ENCODE results near the gene TMEM87B.
"Not testable (repeated sequence)": the region's sequence is repeated elsewhere in the genome, so short reads cannot be mapped to it uniquely, and the experiment has no call there.

TMEM87B gene

GRCh38 chr2:112108178-112108832 lies 53.2 kb downstream of the TMEM87B start:
- Histone ChIP-seq H3K9ac (ENCODE audit: low read length) (no peak overlapping the region), H3K36me3 (ENCODE audit: control insufficient read depth, insufficient read depth, low read length) (peaks cover 3% of the 10 kb centered on the region), H3K9me3 (ENCODE audit: control insufficient read depth, low read length) (no peaks in the 10 kb centered on the region)

GRCh38 chr2:112109278-112109677 lies 54.2 kb downstream of the TMEM87B start:
- no peaks in the 10 kb centered on the region for H3K27me3 ChIP-seq (ENCODE audit: control insufficient read depth, insufficient read depth, low read length)
- no peaks in the 10 kb centered on the region for H3K36me3 ChIP-seq (ENCODE audit: control insufficient read depth, insufficient read depth, low read length)
- no peaks in the 10 kb centered on the region for H3K4me1 ChIP-seq (ENCODE audit: control insufficient read depth, insufficient read depth, low read length)
- no peaks in the 10 kb centered on the region for H3K9me3 ChIP-seq (ENCODE audit: control insufficient read depth, low read length)
- no peak overlapping the region for H3K4me3 ChIP-seq (ENCODE audit: low read length)
- no peak overlapping the region for H3K9ac ChIP-seq (ENCODE audit: low read length)

More at GRCh38 chr2:112108178-112108832, 53.2 kb downstream of the TMEM87B start:
- no peak overlapping the region for H3K4me3 ChIP-seq (ENCODE audit: low read length)
- H3K4me1 ChIP-seq (ENCODE audit: control insufficient read depth, insufficient read depth, low read length) = no peaks in the 10 kb centered on the region
- no peaks in the 10 kb centered on the region for H3K27me3 ChIP-seq (ENCODE audit: control insufficient read depth, insufficient read depth, low read length)

GRCh38 chr2:112110966-112111365 lies 55.9 kb downstream of the TMEM87B start:
- Histone ChIP-seq H3K36me3 (ENCODE audit: control insufficient read depth, insufficient read depth, low read length) (no peaks in the 10 kb centered on the region), H3K27me3 (ENCODE audit: control insufficient read depth, insufficient read depth, low read length) (no peaks in the 10 kb centered on the region), H3K9me3 (ENCODE audit: control insufficient read depth, low read length) (no peaks in the 10 kb centered on the region), H3K9ac (ENCODE audit: low read length) (no peak overlapping the region), H3K4me3 (ENCODE audit: low read length) (no peak overlapping the region), H3K4me1 (ENCODE audit: control insufficient read depth, insufficient read depth, low read length) (no peaks in the 10 kb centered on the region)

GRCh38 chr2:112113354-112113753 lies 58.3 kb downstream of the TMEM87B start:
- H3K9ac ChIP-seq (ENCODE audit: low read length); H3K4me3 ChIP-seq (ENCODE audit: low read length); H3K4me1 ChIP-seq (ENCODE audit: control insufficient read depth, insufficient read depth, low read length); H3K9me3 ChIP-seq (ENCODE audit: control insufficient read depth, low read length); H3K36me3 ChIP-seq (ENCODE audit: control insufficient read depth, insufficient read depth, low read length); H3K27me3 ChIP-seq (ENCODE audit: control insufficient read depth, insufficient read depth, low read length): not testable (repeated sequence)

GRCh38 chr2:112118148-112118547 lies 63.1 kb downstream of the TMEM87B start:
- no peak overlapping the region for H3K9ac ChIP-seq (ENCODE audit: low read length)
- no peaks in the 10 kb centered on the region for H3K27me3 ChIP-seq (ENCODE audit: control insufficient read depth, insufficient read depth, low read length)
- H3K36me3 ChIP-seq (ENCODE audit: control insufficient read depth, insufficient read depth, low read length) = no peaks in the 10 kb centered on the region
- no peaks in the 10 kb centered on the region for H3K4me1 ChIP-seq (ENCODE audit: control insufficient read depth, insufficient read depth, low read length)
- H3K4me3 ChIP-seq (ENCODE audit: low read length) = no peak overlapping the region
- H3K9me3 ChIP-seq (ENCODE audit: control insufficient read depth, low read length) = no peaks in the 10 kb centered on the region

- Histone ChIP-seq H3K27me3 (ENCODE audit: control insufficient read depth, insufficient read depth, low read length) (no peaks in the 10 kb centered on the region), H3K9ac (ENCODE audit: low read length) (no peak overlapping the region), H3K9me3 (ENCODE audit: control insufficient read depth, low read length) (no peaks in the 10 kb centered on the region), H3K4me1 (ENCODE audit: control insufficient read depth, insufficient read depth, low read length) (no peaks in the 10 kb centered on the region), H3K36me3 (ENCODE audit: control insufficient read depth, insufficient read depth, low read length) (no peaks in the 10 kb centered on the region), H3K4me3 (ENCODE audit: low read length) (no peak overlapping the region)
These were observed 66.7 kb downstream of the TMEM87B start for GRCh38 chr2:112121682-112122254.

GRCh38 chr2:112129060-112129459 lies 74.0 kb downstream of the TMEM87B start:
- no peaks in the 10 kb centered on the region for H3K4me1 ChIP-seq (ENCODE audit: control insufficient read depth, insufficient read depth, low read length)
- no peaks in the 10 kb centered on the region for H3K36me3 ChIP-seq (ENCODE audit: control insufficient read depth, insufficient read depth, low read length)
- no peak overlapping the region for H3K9ac ChIP-seq (ENCODE audit: low read length)
- H3K9me3 ChIP-seq (ENCODE audit: control insufficient read depth, low read length) = no peaks in the 10 kb centered on the region
- H3K4me3 ChIP-seq (ENCODE audit: low read length) = no peak overlapping the region
- H3K27me3 ChIP-seq (ENCODE audit: control insufficient read depth, insufficient read depth, low read length) = no peaks in the 10 kb centered on the region

GRCh38 chr2:112133344-112133743 lies 78.3 kb downstream of the TMEM87B start:
- peaks cover 7% of the 10 kb centered on the region for H3K4me1 ChIP-seq (ENCODE audit: control insufficient read depth, insufficient read depth, low read length)
- H3K9ac ChIP-seq (ENCODE audit: low read length) = no peak overlapping the region
- peaks cover 16% of the 10 kb centered on the region for H3K27me3 ChIP-seq (ENCODE audit: control insufficient read depth, insufficient read depth, low read length)
- no peaks in the 10 kb centered on the region for H3K36me3 ChIP-seq (ENCODE audit: control insufficient read depth, insufficient read depth, low read length)
- H3K9me3 ChIP-seq (ENCODE audit: control insufficient read depth, low read length) = no peaks in the 10 kb centered on the region
- H3K4me3 ChIP-seq (ENCODE audit: low read length) = no peak overlapping the region

- Histone ChIP-seq H3K36me3 (ENCODE audit: control insufficient read depth, insufficient read depth, low read length) (no peaks in the 10 kb centered on the region), H3K9ac (ENCODE audit: low read length) (no peak overlapping the region), H3K4me1 (ENCODE audit: control insufficient read depth, insufficient read depth, low read length) (peaks cover 7% of the 10 kb centered on the region), H3K4me3 (ENCODE audit: low read length) (no peak overlapping the region), H3K27me3 (ENCODE audit: control insufficient read depth, insufficient read depth, low read length) (peaks cover 16% of the 10 kb centered on the region), H3K9me3 (ENCODE audit: control insufficient read depth, low read length) (no peaks in the 10 kb centered on the region)
These were observed 79.1 kb downstream of the TMEM87B start for GRCh38 chr2:112134120-112134519.

GRCh38 chr2:112136096-112136495 lies 81.0 kb downstream of the TMEM87B start:
- Histone ChIP-seq H3K36me3 (ENCODE audit: control insufficient read depth, insufficient read depth, low read length) (no peaks in the 10 kb centered on the region), H3K4me1 (ENCODE audit: control insufficient read depth, insufficient read depth, low read length) (peaks cover 7% of the 10 kb centered on the region), H3K9ac (ENCODE audit: low read length) (no peak overlapping the region), H3K9me3 (ENCODE audit: control insufficient read depth, low read length) (no peaks in the 10 kb centered on the region), H3K4me3 (ENCODE audit: low read length) (no peak overlapping the region), H3K27me3 (ENCODE audit: control insufficient read depth, insufficient read depth, low read length) (peaks cover 27% of the 10 kb centered on the region)

- peak overlapping the region; percentile 47 for H3K9ac ChIP-seq (ENCODE audit: low read length)
- H3K9me3 ChIP-seq (ENCODE audit: control insufficient read depth, low read length) = no peaks in the 10 kb centered on the region
- H3K27me3 ChIP-seq (ENCODE audit: control insufficient read depth, insufficient read depth, low read length) = peaks cover 28% of the 10 kb centered on the region
- peak overlapping the region; percentile 37 for H3K4me3 ChIP-seq (ENCODE audit: low read length)
- H3K36me3 ChIP-seq (ENCODE audit: control insufficient read depth, insufficient read depth, low read length) = no peaks in the 10 kb centered on the region
- H3K4me1 ChIP-seq (ENCODE audit: control insufficient read depth, insufficient read depth, low read length) = peaks cover 7% of the 10 kb centered on the region
These were observed 82.6 kb downstream of the TMEM87B start for GRCh38 chr2:112137516-112138158.

GRCh38 chr2:112138159-112139032 lies 83.3 kb downstream of the TMEM87B start, which contains the start of gene FBLN7:
Gene FBLN7, plus strand, starts transcription at chr2:112138385. Its CDS starts 271 bp downstream, at chr2:112138656.
- H3K27me3 ChIP-seq (ENCODE audit: control insufficient read depth, insufficient read depth, low read length) = peaks cover 28% of the 10 kb centered on the region
- peak within 1 kb of the TSS; percentile 47 for H3K9ac ChIP-seq (ENCODE audit: low read length)
- peaks cover 7% of the 10 kb centered on the region for H3K4me1 ChIP-seq (ENCODE audit: control insufficient read depth, insufficient read depth, low read length)
- H3K9me3 ChIP-seq (ENCODE audit: control insufficient read depth, low read length) = no peaks in the 10 kb centered on the region
- H3K4me3 ChIP-seq (ENCODE audit: low read length) = peak within 1 kb of the TSS; percentile 37
- H3K36me3 ChIP-seq (ENCODE audit: control insufficient read depth, insufficient read depth, low read length) = no peaks in the 10 kb centered on the region

Data from mucosa of stomach (tissue), 1 donor.